Islet precursor cell (in vitro differentiated cells): ENCODE results near the gene TRPC4AP.
A peak's percentile ranks its signal among the peaks of the same experiment; 100 is the strongest.

Experiments used
- DNase-seq: peaks from one replicate; pipeline ENCODE4 v3.0.0-alpha.2; 2018

TRPC4AP gene

GRCh38 chr20:34964486-34964885 lies 128.1 kb downstream of the TRPC4AP start:
- DNase-seq, result no peak

DNA sequence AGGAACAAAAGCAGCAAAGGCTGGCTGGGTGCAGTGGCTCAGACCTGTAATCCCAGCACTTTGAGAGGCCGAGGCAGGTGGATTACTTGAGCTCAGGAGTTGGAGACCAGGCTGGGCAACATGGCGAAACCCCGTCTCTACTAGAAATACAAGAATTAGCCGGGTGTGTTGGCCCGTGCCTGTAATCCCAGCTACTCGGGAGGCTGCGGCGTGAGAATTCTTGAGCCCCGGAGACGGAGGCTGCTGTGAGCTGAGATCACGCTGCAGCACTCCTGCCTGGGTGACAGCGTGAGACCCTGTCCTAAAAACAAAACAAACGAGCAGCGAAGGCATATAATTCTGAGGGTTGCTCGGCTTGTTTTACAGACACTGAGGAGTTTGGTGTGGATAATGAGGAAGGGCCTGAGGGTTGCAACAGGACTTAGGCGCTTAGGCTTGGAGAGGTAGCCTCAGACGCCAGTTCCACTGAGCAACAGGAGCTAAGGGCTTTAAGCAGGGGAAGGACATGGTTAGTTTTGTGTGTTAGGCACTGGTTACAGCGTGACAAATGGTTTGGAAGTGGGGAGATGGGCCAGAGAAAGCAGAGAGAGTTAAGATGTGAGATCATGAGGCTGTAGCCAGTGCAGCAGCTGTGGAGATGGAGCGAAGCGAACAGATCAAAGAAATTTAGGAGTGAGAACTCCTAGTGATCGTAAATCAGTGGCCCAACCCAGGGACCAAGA lies 135.7 kb downstream of the TRPC4AP start:
- no peak for DNase-seq

- no peak for DNase-seq
These were observed 136.6 kb downstream of the TRPC4AP start for GRCh38 chr20:34956041-34956458.

GRCh38 chr20:34955231-34956040 lies 137.2 kb downstream of the TRPC4AP start, which contains the start of the genes GSS and MYH7B:
GSS (minus strand) TSS chr20:34955806; CDS start chr20:34951852, 3,954 bp downstream.
MYH7B (plus strand) TSS chr20:34955868; CDS start chr20:34978006, 22,138 bp downstream.
- DNase-seq, result peak; percentile 99

- DNase-seq, result peak; percentile 63
These were observed 137.7 kb downstream of the TRPC4AP start for GRCh38 chr20:34954904-34955230.

- DNase-seq, result no peak
These were observed 138.6 kb downstream of the TRPC4AP start for GRCh38 chr20:34953960-34954359.

DNA sequence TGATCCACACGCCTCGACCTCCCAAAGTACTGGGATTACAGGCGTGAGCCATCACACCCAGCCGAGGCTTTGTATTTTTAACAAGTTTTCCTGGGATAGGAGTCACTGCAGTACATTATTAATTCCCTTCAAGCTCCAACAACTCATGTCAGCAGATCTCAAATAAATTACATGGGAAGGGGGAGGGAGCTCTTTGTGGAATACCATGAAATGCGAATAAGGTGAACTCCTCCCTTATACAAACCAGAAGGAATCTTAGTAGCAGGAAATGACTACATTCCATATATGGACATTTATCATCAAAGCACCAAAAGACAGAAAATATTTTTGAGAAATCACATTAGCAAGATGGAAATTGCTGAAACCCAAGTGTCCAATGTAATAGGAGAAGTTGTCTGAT lies 139.9 kb downstream of the TRPC4AP start:
- DNase-seq, result no peak
